HUES6 (cell line): ENCODE measurements around the gene GLIPR2.
"Not testable (repeated sequence)": the region's sequence is repeated elsewhere in the genome, so short reads cannot be mapped to it uniquely, and the experiment has no call there.

ENCODE experiments used
- H3K27ac ChIP-seq: 2 replicates; pipeline ENCODE4 v1.7.0; 2013; ENCODE audit warnings: low read depth, mild to moderate bottlenecking, low read length, inconsistent platforms
- H3K27me3 ChIP-seq: 2 replicates; pipeline ENCODE4 v1.6.1; 2013; ENCODE audit warnings: low read length; ENCODE audit not compliant: control insufficient read depth, insufficient read depth
- H3K36me3 ChIP-seq: 2 replicates; pipeline ENCODE4 v1.6.1; 2013; ENCODE audit warnings: low read length; ENCODE audit not compliant: control insufficient read depth, insufficient read depth
- H3K4me1 ChIP-seq: 2 replicates; pipeline ENCODE4 v1.6.1; 2013; ENCODE audit warnings: low read length; ENCODE audit not compliant: control insufficient read depth, insufficient read depth
- H3K4me3 ChIP-seq: 2 replicates; pipeline ENCODE4 v1.5.1; 2013; ENCODE audit warnings: low read depth, low read length
- H3K9ac ChIP-seq: one replicate; pipeline ENCODE4 v1.6.1; 2013; ENCODE audit warnings: mild to moderate bottlenecking, low read length
- H3K9me3 ChIP-seq: 2 replicates; pipeline ENCODE4 v1.6.1; 2013; ENCODE audit warnings: low read depth, low read length; ENCODE audit not compliant: control insufficient read depth, insufficient read depth

Gene GLIPR2

GRCh38 chr9:36164989-36165388 is 28.5 kb downstream of the GLIPR2 start:
- no peak overlapping the region for H3K27ac ChIP-seq
- no peaks in the 10 kb centered on the region for H3K27me3 ChIP-seq
- H3K4me1 ChIP-seq: peaks cover 36% of the 10 kb centered on the region
- no peaks in the 10 kb centered on the region for H3K9me3 ChIP-seq
- no peaks in the 10 kb centered on the region for H3K36me3 ChIP-seq
- no peak overlapping the region for H3K9ac ChIP-seq
- no peak overlapping the region for H3K4me3 ChIP-seq

GRCh38 chr9:36165826-36166167 is 29.3 kb downstream of the GLIPR2 start:
- H3K9me3 ChIP-seq: no peaks in the 10 kb centered on the region
- H3K4me3 ChIP-seq: no peak overlapping the region
- no peak overlapping the region for H3K27ac ChIP-seq
- no peak overlapping the region for H3K9ac ChIP-seq
- no peaks in the 10 kb centered on the region for H3K36me3 ChIP-seq
- H3K27me3 ChIP-seq: no peaks in the 10 kb centered on the region
- H3K4me1 ChIP-seq: peaks cover 36% of the 10 kb centered on the region

GRCh38 chr9:36166168-36166927 is 29.8 kb downstream of the GLIPR2 start:
- H3K9ac ChIP-seq: peak overlapping the region; percentile 46
- peak overlapping the region; percentile 72 for H3K4me3 ChIP-seq
- H3K27me3 ChIP-seq: no peaks in the 10 kb centered on the region
- no peaks in the 10 kb centered on the region for H3K9me3 ChIP-seq
- H3K36me3 ChIP-seq: no peaks in the 10 kb centered on the region
- H3K27ac ChIP-seq: no peak overlapping the region
- H3K4me1 ChIP-seq: peaks cover 35% of the 10 kb centered on the region

GRCh38 chr9:36169166-36169565 is 32.6 kb downstream of the GLIPR2 start, which contains the start of gene CCIN:
TSS of gene CCIN (plus strand) at chr9:36169388. CDS start at chr9:36169503, 115 bp downstream.
- Histone ChIP-seq H3K4me3 (no peak within 1 kb of the TSS), H3K9me3 (no peaks in the 10 kb centered on the region), H3K36me3 (no peaks in the 10 kb centered on the region), H3K27me3 (no peaks in the 10 kb centered on the region), H3K4me1 (peaks cover 11% of the 10 kb centered on the region; the same call in 1 of the 2 replicates), H3K9ac (no peak within 1 kb of the TSS), H3K27ac (no peak within 1 kb of the TSS)

- Histone ChIP-seq H3K9ac (no peak overlapping the region), H3K27ac (no peak overlapping the region), H3K27me3 (no peaks in the 10 kb centered on the region), H3K9me3 (no peaks in the 10 kb centered on the region), H3K4me1 (peaks cover 6% of the 10 kb centered on the region; the same call in 1 of the 2 replicates), H3K36me3 (no peaks in the 10 kb centered on the region), H3K4me3 (no peak overlapping the region)
Observed at GRCh38 chr9:36169708-36170107, 33.2 kb downstream of the GLIPR2 start.

GRCh38 chr9:36170531-36170930 is 34.0 kb downstream of the GLIPR2 start:
- Histone ChIP-seq H3K27me3 (no peaks in the 10 kb centered on the region), H3K27ac (no peak overlapping the region), H3K9me3 (no peaks in the 10 kb centered on the region), H3K9ac (no peak overlapping the region), H3K4me1 (no peaks in the 10 kb centered on the region), H3K36me3 (no peaks in the 10 kb centered on the region), H3K4me3 (no peak overlapping the region)

GRCh38 chr9:36173861-36174260 is 37.3 kb downstream of the GLIPR2 start:
- no peaks in the 10 kb centered on the region for H3K9me3 ChIP-seq
- no peak overlapping the region for H3K9ac ChIP-seq
- H3K27me3 ChIP-seq: no peaks in the 10 kb centered on the region
- H3K4me1 ChIP-seq: no peaks in the 10 kb centered on the region
- no peaks in the 10 kb centered on the region for H3K36me3 ChIP-seq
- H3K27ac ChIP-seq: no peak overlapping the region
- no peak overlapping the region for H3K4me3 ChIP-seq

- no peaks in the 10 kb centered on the region for H3K36me3 ChIP-seq
Observed at GRCh38 chr9:36174271-36174670, 37.7 kb downstream of the GLIPR2 start.

GRCh38 chr9:36174731-36175130 is 38.2 kb downstream of the GLIPR2 start:
- no peak overlapping the region for H3K9ac ChIP-seq
- H3K9me3 ChIP-seq: no peaks in the 10 kb centered on the region
- H3K4me1 ChIP-seq: no peaks in the 10 kb centered on the region
- no peak overlapping the region for H3K27ac ChIP-seq
- H3K36me3 ChIP-seq: no peaks in the 10 kb centered on the region
- no peaks in the 10 kb centered on the region for H3K27me3 ChIP-seq
- H3K4me3 ChIP-seq: no peak overlapping the region

More at GRCh38 chr9:36174271-36174670, 37.7 kb downstream of the GLIPR2 start:
- no peaks in the 10 kb centered on the region for H3K27me3 ChIP-seq
- H3K9ac ChIP-seq: no peak overlapping the region
- H3K27ac ChIP-seq: no peak overlapping the region
- no peaks in the 10 kb centered on the region for H3K9me3 ChIP-seq
- H3K4me1 ChIP-seq: no peaks in the 10 kb centered on the region
- no peak overlapping the region for H3K4me3 ChIP-seq

GRCh38 chr9:36175209-36175608 is 38.7 kb downstream of the GLIPR2 start:
- not testable (repeated sequence) for H3K4me3 ChIP-seq, H3K4me1 ChIP-seq, H3K36me3 ChIP-seq, H3K27ac ChIP-seq, H3K27me3 ChIP-seq, H3K9ac ChIP-seq, H3K9me3 ChIP-seq

GRCh38 chr9:36176496-36176895 is 40.0 kb downstream of the GLIPR2 start:
- H3K9me3 ChIP-seq, H3K9ac ChIP-seq, H3K27ac ChIP-seq, H3K27me3 ChIP-seq, H3K36me3 ChIP-seq, H3K4me1 ChIP-seq, H3K4me3 ChIP-seq: not testable (repeated sequence)
